ENCODE results near the gene LAMB1. TPM values are rescaled to one million over a fixed set of nuclear protein-coding genes. Genes with fewer than 3 reads are reported as not detected.

Gene LAMB1
- total RNA-seq, 1 experiment from 2014 or later, result 101 TPM

DNA sequence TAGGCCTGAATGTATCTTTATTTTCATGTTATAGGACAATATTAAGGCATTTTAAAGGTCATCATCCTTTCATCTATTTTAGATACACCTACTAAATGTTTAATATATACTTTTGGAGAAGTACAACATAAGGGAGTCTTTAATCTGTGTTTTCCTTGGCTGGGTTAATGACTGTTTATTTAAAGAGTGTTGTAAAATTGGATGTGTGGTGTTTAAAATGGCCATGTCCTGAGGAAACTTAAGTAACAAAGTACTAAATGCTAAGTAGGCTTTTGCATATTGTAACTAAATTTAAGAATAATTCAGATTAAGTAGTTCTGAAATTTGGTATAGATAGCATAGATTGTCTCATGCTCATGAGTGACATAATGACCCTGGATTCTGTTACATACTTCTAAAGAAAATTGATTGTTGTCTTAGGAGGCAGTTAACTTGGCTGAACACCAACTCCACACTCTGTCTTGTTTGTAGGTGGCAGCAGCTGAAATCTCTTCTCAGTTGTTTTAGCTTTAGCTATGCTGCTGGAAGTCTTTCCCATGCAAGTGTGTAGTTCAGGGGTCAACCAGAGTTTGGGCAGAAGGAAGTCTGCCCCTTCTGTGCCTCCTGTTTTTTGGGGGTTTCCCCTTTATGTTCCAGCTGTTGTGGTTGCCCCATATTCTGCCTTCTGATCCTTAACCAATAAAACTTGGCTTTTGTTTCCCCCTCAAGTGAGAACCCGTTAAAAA, 82.8 kb downstream of the LAMB1 start:
- H3K9ac ChIP-seq (ENCODE audit: low read length), result no peak overlapping the region
- intact Hi-C loops (cut with micrococcal nuclease), result no loop called here
- no TSS peak for BruUV-seq (replicated peaks)
- H2AFZ ChIP-seq (ENCODE audit: low read length), result no peak overlapping the region
- no peak overlapping the region for H3K4me2 ChIP-seq (ENCODE audit: low read length)
- 0 out of 2 replicates have a peak, but pooled peaks cover 3% of the 10 kb centered on the region for H3K79me2 ChIP-seq (ENCODE audit: low read length)
- TF ChIP-seq, protein P1, sequence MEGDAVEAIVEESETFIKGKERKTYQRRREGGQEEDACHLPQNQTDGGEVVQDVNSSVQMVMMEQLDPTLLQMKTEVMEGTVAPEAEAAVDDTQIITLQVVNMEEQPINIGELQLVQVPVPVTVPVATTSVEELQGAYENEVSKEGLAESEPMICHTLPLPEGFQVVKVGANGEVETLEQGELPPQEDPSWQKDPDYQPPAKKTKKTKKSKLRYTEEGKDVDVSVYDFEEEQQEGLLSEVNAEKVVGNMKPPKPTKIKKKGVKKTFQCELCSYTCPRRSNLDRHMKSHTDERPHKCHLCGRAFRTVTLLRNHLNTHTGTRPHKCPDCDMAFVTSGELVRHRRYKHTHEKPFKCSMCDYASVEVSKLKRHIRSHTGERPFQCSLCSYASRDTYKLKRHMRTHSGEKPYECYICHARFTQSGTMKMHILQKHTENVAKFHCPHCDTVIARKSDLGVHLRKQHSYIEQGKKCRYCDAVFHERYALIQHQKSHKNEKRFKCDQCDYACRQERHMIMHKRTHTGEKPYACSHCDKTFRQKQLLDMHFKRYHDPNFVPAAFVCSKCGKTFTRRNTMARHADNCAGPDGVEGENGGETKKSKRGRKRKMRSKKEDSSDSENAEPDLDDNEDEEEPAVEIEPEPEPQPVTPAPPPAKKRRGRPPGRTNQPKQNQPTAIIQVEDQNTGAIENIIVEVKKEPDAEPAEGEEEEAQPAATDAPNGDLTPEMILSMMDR (conservative IDR thresholded peaks at IDR 0.05; ENCODE audit: low read depth, low read length), result no peak
- TF ChIP-seq EZH2 (IDR thresholded peaks at IDR 0.05; ENCODE audit: low read length, unreplicated experiment), result no peak
- TF ChIP-seq EZH2phosphoT487 (IDR thresholded peaks at IDR 0.05; ENCODE audit: borderline replicate concordance, low read length), result no peak
- no peaks in the 10 kb centered on the region for H3F3A ChIP-seq (ENCODE audit: low read length, unreplicated experiment)
- no peak for DNase-seq
- no peak overlapping the region for H3K27ac ChIP-seq (ENCODE audit: low read length)
- no peak overlapping the region for H3K4me3 ChIP-seq (ENCODE audit: low read length)
- ChIA-PET POLR2A (ENCODE audit: unreplicated experiment) (no interaction called here), CTCF (no interaction called here)
- peak; percentile 48 for ATAC-seq
- H4K20me1 ChIP-seq (ENCODE audit: low read length), result no peaks in the 10 kb centered on the region
- H3K4me1 ChIP-seq (ENCODE audit: insufficient read depth, low read length), result no peaks in the 10 kb centered on the region
- H3K9me3 ChIP-seq (ENCODE audit: low read length), result no peaks in the 10 kb centered on the region
- H3K36me3 ChIP-seq (ENCODE audit: low read depth, low read length), result peaks cover 58% of the 10 kb centered on the region
- no peaks in the 10 kb centered on the region for H3K27me3 ChIP-seq (ENCODE audit: low read length)
- no peaks in the 10 kb centered on the region for H3K9me2 ChIP-seq (replicated peaks; ENCODE audit: low read length)

- no peaks in the 10 kb centered on the region for H3F3A ChIP-seq (ENCODE audit: low read length, unreplicated experiment)
- no peak overlapping the region for H3K9ac ChIP-seq (ENCODE audit: low read length)
- intact Hi-C loops (cut with micrococcal nuclease), result no loop called here
- TF ChIP-seq, protein P1 (conservative IDR thresholded peaks at IDR 0.05; ENCODE audit: low read depth, low read length), result no peak
- TF ChIP-seq EZH2phosphoT487 (IDR thresholded peaks at IDR 0.05; ENCODE audit: borderline replicate concordance, low read length) (no peak), EZH2 (IDR thresholded peaks at IDR 0.05; ENCODE audit: low read length, unreplicated experiment) (no peak)
- CTCF ChIA-PET, result no interaction called here
- no TSS peak for BruUV-seq (replicated peaks)
- no peak overlapping the region for H3K27ac ChIP-seq (ENCODE audit: low read length)
- peaks cover 5% of the 10 kb centered on the region; the same call in 1 of the 2 replicates for H4K20me1 ChIP-seq (ENCODE audit: low read length)
- H3K4me1 ChIP-seq (ENCODE audit: insufficient read depth, low read length), result peaks cover 6% of the 10 kb centered on the region
- H3K27me3 ChIP-seq (ENCODE audit: low read length), result no peaks in the 10 kb centered on the region
- H3K36me3 ChIP-seq (ENCODE audit: low read depth, low read length), result peaks cover 52% of the 10 kb centered on the region
- no peak overlapping the region for H2AFZ ChIP-seq (ENCODE audit: low read length)
- POLR2A ChIA-PET (ENCODE audit: unreplicated experiment), result no interaction called here
- ATAC-seq, result no peak
- H3K4me3 ChIP-seq (ENCODE audit: low read length), result no peak overlapping the region
- H3K9me3 ChIP-seq (ENCODE audit: low read length), result no peaks in the 10 kb centered on the region
- DNase-seq, result no peak
- H3K79me2 ChIP-seq (ENCODE audit: low read length), result peaks cover 13% of the 10 kb centered on the region
- no peaks in the 10 kb centered on the region for H3K9me2 ChIP-seq (replicated peaks; ENCODE audit: low read length)
- no peak overlapping the region for H3K4me2 ChIP-seq (ENCODE audit: low read length)
Measured at GRCh38 chr7:107918948-107919347, 84.0 kb downstream of the LAMB1 start.
